Sciatic nerve (tissue), 2 donors: Measurements from ENCODE around the gene PI4K2A. TPM values are rescaled to one million over a fixed set of nuclear protein-coding genes. Genes with fewer than 3 reads are reported as not detected.

Source experiments
- ATAC-seq: fragments of 200-7000 bp; cut with Tn5 transposase; one replicate; pipeline ENCODE4 v1.9.1; 2020; ENCODE audit warnings: mild to moderate bottlenecking, moderate library complexity
- DNase-seq: peaks from one replicate; pipeline ENCODE4 v3.0.0-alpha.2; 2020; ENCODE audit warnings: low spot score
- intact Hi-C: fragments of 100-400 bp; cut with DNase I; formaldehyde crosslinking; loops from one replicate; pipeline ENCODE4 v1.14.2; 2022
- total RNA-seq: library from RNA; stranded (reverse); fragmentation: NEBNext Ultra II Directional; extraction: Animal tissue kit (Norgen Biotek cat#: 25700); gene quantifications from one replicate; pipeline ENCODE4 v1.2.1, GENCODE V29; 2021
- donor health status: DM: no; HTN: no; CAD: no.
- donor health status: DM: no; HTN: no; CAD: no.

PI4K2A gene
- total RNA-seq, 1 donor from 2014 or later = 16.1 TPM

GRCh38 chr10:97717627-97718026 is 77.2 kb downstream of the PI4K2A start:
- ATAC-seq = no peak
- peak; percentile 54 for DNase-seq
- intact Hi-C loops = no loop called here

GRCh38 chr10:97718178-97718577 is 77.7 kb downstream of the PI4K2A start:
- DNase-seq = no peak
- peak; percentile 27 for ATAC-seq
- intact Hi-C loops = no loop called here

GRCh38 chr10:97718659-97719142 is 78.2 kb downstream of the PI4K2A start:
- DNase-seq (no peak), ATAC-seq (peak; percentile 70)
- intact Hi-C loops = no loop called here

GRCh38 chr10:97719602-97720001 is 79.1 kb downstream of the PI4K2A start:
- ATAC-seq (no peak), DNase-seq (no peak)
- intact Hi-C loops = no loop called here

- no peak for ATAC-seq
- DNase-seq = no peak
Measured at GRCh38 chr10:97721871-97722780, 81.7 kb downstream of the PI4K2A start.

GRCh38 chr10:97723001-97723400 is 82.5 kb downstream of the PI4K2A start:
- DNase-seq = peak; percentile 34
- no peak for ATAC-seq
- intact Hi-C loops = no loop called here

More at GRCh38 chr10:97721871-97722780, 81.7 kb downstream of the PI4K2A start:
- intact Hi-C loops = no loop called here

- peak; percentile 53 for DNase-seq
- ATAC-seq = no peak
- intact Hi-C loops = no loop called here
Measured at GRCh38 chr10:97724341-97724941, 84.0 kb downstream of the PI4K2A start.

Other genes starting within 250 kb of the PI4K2A start
- gene RRP12, start 239.3 kb upstream of the PI4K2A start, total RNA-seq = 19.6 TPM
- gene PGAM1, start 214.5 kb upstream of the PI4K2A start, total RNA-seq = 117 TPM
- 37.0 TPM for gene EXOSC1, start 194.7 kb upstream of the PI4K2A start, total RNA-seq
- 32.1 TPM for gene ZDHHC16, start 194.5 kb upstream of the PI4K2A start, total RNA-seq
- gene MMS19, start 142.2 kb upstream of the PI4K2A start, total RNA-seq = 65.9 TPM
- 8.1 TPM for gene UBTD1, start 141.7 kb upstream of the PI4K2A start, total RNA-seq
- gene ANKRD2, start 67.9 kb upstream of the PI4K2A start, total RNA-seq = not detected
- gene HOGA1, start 56.3 kb upstream of the PI4K2A start, total RNA-seq = 4.1 TPM
- gene C10orf62, start 51.0 kb upstream of the PI4K2A start, total RNA-seq = not detected
- 9.9 TPM for gene MORN4, start 7.2 kb upstream of the PI4K2A start, total RNA-seq
- gene AVPI1, start 46.6 kb downstream of the PI4K2A start, total RNA-seq = 41.8 TPM
- gene MARVELD1, start 73.1 kb downstream of the PI4K2A start, total RNA-seq = 59.5 TPM
- 32.9 TPM for gene ZFYVE27, start 96.5 kb downstream of the PI4K2A start, total RNA-seq
- 292 TPM for gene SFRP5, start 131.3 kb downstream of the PI4K2A start, total RNA-seq
- 4.6 TPM for gene GOLGA7B, start 209.2 kb downstream of the PI4K2A start, total RNA-seq